Hematopoietic multipotent progenitor cell treated with erythropoietin and hydrocortisone succinate and interleukin-3 and kit ligand, for 17 days (in vitro differentiated cells): Measurements from ENCODE around the gene TELO2.

Source experiments
- DNase-seq: peaks from one replicate; pipeline ENCODE4 v3.0.0-alpha.2; 2015; ENCODE audit warnings: low spot score

TELO2 gene

GRCh38 chr16:1537138-1537577, 44.0 kb downstream of the TELO2 start:
- no peak for DNase-seq

GRCh38 chr16:1537763-1538289, 44.7 kb downstream of the TELO2 start:
- DNase-seq = no peak

GRCh38 chr16:1538804-1539520, 45.8 kb downstream of the TELO2 start:
- no peak for DNase-seq

- no peak for DNase-seq
Observed at GRCh38 chr16:1539720-1540555, 46.8 kb downstream of the TELO2 start.

GRCh38 chr16:1540556-1540855, 47.3 kb downstream of the TELO2 start:
- DNase-seq = no peak

- no peak for DNase-seq
Observed at GRCh38 chr16:1541293-1542165, 48.4 kb downstream of the TELO2 start.

GRCh38 chr16:1542166-1542500, 49.0 kb downstream of the TELO2 start:
- DNase-seq = no peak

- DNase-seq = no peak
Observed at GRCh38 chr16:1542533-1542932, 49.4 kb downstream of the TELO2 start.

- DNase-seq = peak; percentile 6
Observed at GRCh38 chr16:1543085-1543896, 50.1 kb downstream of the TELO2 start.

- DNase-seq = no peak
Observed at GRCh38 chr16:1545044-1546040, 52.2 kb downstream of the TELO2 start.

- no peak for DNase-seq
Observed at GRCh38 chr16:1546430-1546829, 53.3 kb downstream of the TELO2 start.

- DNase-seq = no peak
Observed at GRCh38 chr16:1548233-1548632, 55.1 kb downstream of the TELO2 start.

GRCh38 chr16:1548727-1549126, 55.6 kb downstream of the TELO2 start:
- DNase-seq = no peak

- DNase-seq = no peak
Observed at GRCh38 chr16:1550069-1550468, 56.9 kb downstream of the TELO2 start.

- no peak for DNase-seq
Observed at GRCh38 chr16:1550696-1551095, 57.5 kb downstream of the TELO2 start.

- no peak for DNase-seq
Observed at GRCh38 chr16:1551166-1551565, 58.0 kb downstream of the TELO2 start.

GRCh38 chr16:1552129-1552528, 59.0 kb downstream of the TELO2 start:
- DNase-seq = no peak

- no peak for DNase-seq
Observed at GRCh38 chr16:1553946-1554825, 61.0 kb downstream of the TELO2 start.

- no peak for DNase-seq
Observed at GRCh38 chr16:1554826-1555445, 61.8 kb downstream of the TELO2 start.
